ENCODE data around the gene MRPS7.
"Not testable (repeated sequence)": the region's sequence is repeated elsewhere in the genome, so short reads cannot be mapped to it uniquely, and the experiment has no call there.

The MRPS7 gene

DNA sequence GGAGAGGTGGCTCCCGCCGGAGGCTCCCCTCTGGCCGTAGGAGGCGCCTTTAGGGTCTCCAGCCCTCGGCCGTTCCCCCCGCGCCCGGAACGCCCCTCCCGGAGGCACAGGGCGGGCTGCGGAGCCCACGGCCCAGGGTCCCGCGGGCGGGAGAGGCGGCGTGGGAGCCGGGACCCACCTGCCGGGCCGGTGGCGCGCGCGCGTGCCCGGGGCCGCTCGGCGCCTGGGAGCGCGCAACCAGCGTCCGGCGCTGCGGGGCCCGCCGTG lies 9.2 kb downstream of the MRPS7 start, which contains the start of gene MIF4GD:
Gene MIF4GD (minus strand): TSS at position 266 of the 267 bp plus-strand sequence. CDS start 1,036 bp downstream, outside the sequence.
- TF ChIP-seq, protein P1, sequence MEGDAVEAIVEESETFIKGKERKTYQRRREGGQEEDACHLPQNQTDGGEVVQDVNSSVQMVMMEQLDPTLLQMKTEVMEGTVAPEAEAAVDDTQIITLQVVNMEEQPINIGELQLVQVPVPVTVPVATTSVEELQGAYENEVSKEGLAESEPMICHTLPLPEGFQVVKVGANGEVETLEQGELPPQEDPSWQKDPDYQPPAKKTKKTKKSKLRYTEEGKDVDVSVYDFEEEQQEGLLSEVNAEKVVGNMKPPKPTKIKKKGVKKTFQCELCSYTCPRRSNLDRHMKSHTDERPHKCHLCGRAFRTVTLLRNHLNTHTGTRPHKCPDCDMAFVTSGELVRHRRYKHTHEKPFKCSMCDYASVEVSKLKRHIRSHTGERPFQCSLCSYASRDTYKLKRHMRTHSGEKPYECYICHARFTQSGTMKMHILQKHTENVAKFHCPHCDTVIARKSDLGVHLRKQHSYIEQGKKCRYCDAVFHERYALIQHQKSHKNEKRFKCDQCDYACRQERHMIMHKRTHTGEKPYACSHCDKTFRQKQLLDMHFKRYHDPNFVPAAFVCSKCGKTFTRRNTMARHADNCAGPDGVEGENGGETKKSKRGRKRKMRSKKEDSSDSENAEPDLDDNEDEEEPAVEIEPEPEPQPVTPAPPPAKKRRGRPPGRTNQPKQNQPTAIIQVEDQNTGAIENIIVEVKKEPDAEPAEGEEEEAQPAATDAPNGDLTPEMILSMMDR (IDR thresholded peaks at IDR 0.05; ENCODE audit: control insufficient read depth, extremely low read depth, insufficient read depth): no peak

GRCh38 chr17:75271233-75271954 lies 9.7 kb downstream of the MRPS7 start:
- peak overlapping the region; percentile 92 for H3K4me3 ChIP-seq (ENCODE audit: low read depth, low read length)
- DNase-seq (ENCODE audit: low read depth): no peak
- TF ChIP-seq, protein P1 (IDR thresholded peaks at IDR 0.05; ENCODE audit: control insufficient read depth, extremely low read depth, insufficient read depth): peak; percentile 93

More for the DNA sequence above, 9.2 kb downstream of the MRPS7 start, which contains the start of gene MIF4GD:
- no peak for DNase-seq (ENCODE audit: low read depth)
- peak within 1 kb of the TSS; percentile 92 for H3K4me3 ChIP-seq (ENCODE audit: low read depth, low read length)

GRCh38 chr17:75271955-75272847 lies 10.5 kb downstream of the MRPS7 start:
- no peak for DNase-seq (ENCODE audit: low read depth)
- TF ChIP-seq, protein P1 (IDR thresholded peaks at IDR 0.05; ENCODE audit: control insufficient read depth, extremely low read depth, insufficient read depth): no peak
- H3K4me3 ChIP-seq (ENCODE audit: low read depth, low read length): peak overlapping the region; percentile 92

- no peak for DNase-seq (ENCODE audit: low read depth)
- no peak overlapping the region for H3K4me3 ChIP-seq (ENCODE audit: low read depth, low read length)
- TF ChIP-seq, protein P1 (IDR thresholded peaks at IDR 0.05; ENCODE audit: control insufficient read depth, extremely low read depth, insufficient read depth): no peak
Observed at GRCh38 chr17:75272848-75273184, 11.1 kb downstream of the MRPS7 start.

GRCh38 chr17:75273977-75274708 lies 12.5 kb downstream of the MRPS7 start:
- no peak for DNase-seq (ENCODE audit: low read depth)
- no peak overlapping the region for H3K4me3 ChIP-seq (ENCODE audit: low read depth, low read length)
- TF ChIP-seq, protein P1 (IDR thresholded peaks at IDR 0.05; ENCODE audit: control insufficient read depth, extremely low read depth, insufficient read depth): no peak

DNA sequence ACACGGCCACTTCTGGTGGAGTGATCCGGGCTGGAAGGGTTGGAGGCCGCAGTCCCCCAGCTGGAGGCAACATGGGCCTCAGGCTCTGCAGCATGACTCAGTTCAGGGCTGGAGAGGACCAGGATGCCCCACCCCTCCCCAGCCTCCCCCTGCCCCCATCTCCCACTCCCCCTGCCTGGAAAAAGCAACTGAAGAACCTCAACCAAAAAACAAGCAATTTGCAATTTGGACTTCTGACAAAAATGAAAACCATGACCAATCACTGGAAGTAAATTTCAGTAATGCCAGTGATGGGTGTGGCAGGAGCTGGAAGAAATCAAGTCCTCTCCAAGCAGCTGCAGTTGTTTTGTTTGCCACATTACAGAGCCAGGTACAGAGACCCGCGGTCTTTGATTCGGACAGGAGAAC lies 16.0 kb downstream of the MRPS7 start:
- TF ChIP-seq, protein P1 (IDR thresholded peaks at IDR 0.05; ENCODE audit: control insufficient read depth, extremely low read depth, insufficient read depth): no peak
- no peak overlapping the region for H3K4me3 ChIP-seq (ENCODE audit: low read depth, low read length)
- DNase-seq (ENCODE audit: low read depth): no peak

DNA sequence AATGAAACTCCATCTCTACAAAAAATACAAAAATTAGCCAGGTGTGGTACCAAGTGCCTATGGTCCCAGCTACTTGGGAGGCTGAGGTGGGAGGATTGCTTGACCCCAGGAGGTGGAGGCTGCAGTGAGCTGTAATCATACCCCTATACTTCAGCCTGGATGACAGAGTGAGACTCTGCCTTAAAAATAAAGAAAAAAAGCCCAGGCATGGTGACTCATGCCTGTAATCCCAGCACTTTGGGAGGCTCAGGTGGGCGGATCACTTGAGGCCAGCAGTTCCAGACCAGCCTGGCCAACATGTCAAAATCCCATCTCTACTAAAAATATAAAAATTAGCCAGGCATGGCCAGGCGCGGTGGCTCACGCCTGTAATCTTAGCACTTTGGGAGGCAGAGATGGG lies 18.5 kb downstream of the MRPS7 start:
- not testable (repeated sequence) for DNase-seq (ENCODE audit: low read depth); H3K4me3 ChIP-seq (ENCODE audit: low read depth, low read length)

Data from LNCaP clone FGC (cell line).